Keratinocyte (primary cell): ENCODE data around the gene MIB1. TPM values are rescaled to one million over a fixed set of nuclear protein-coding genes. Genes with fewer than 3 reads are reported as not detected.

Source experiments
- DNase-seq: peaks from one replicate; pipeline ENCODE4 v3.0.0-alpha.2; 2011; ENCODE audit warnings: low read depth, missing footprints, low spot score
- FAIRE-seq: peaks from 2 replicates; lab custom pipeline; 2011; peaks lifted over from hg19 to GRCh38; lab: Jason Lieb, UNC
- H2AFZ ChIP-seq: 2 replicates; pipeline ENCODE4 v1.6.0; 2012; ENCODE audit warnings: low read length, control low read depth, inconsistent platforms; ENCODE audit not compliant: control insufficient read depth
- H3K27ac ChIP-seq: 2 replicates; pipeline ENCODE4 v1.5.1; 2011; ENCODE audit warnings: low read length; ENCODE audit not compliant: control insufficient read depth, insufficient read depth
- H3K27me3 ChIP-seq: 3 replicates; pipeline ENCODE4 v1.6.0; 2011; ENCODE audit warnings: low read length; ENCODE audit not compliant: control insufficient read depth, insufficient read depth; ENCODE audit errors: extremely low read depth
- H3K36me3 ChIP-seq, 2 experiments: 2 replicates in 1 of 2; 3 replicates in 1 of 2; pipeline ENCODE4 v1.5.1; 2011; ENCODE audit warnings: low read length in 2 of 2, mild to moderate bottlenecking in 1 of 2; ENCODE audit not compliant: control insufficient read depth in 2 of 2, insufficient read depth in 2 of 2; ENCODE audit errors: extremely low read depth in 1 of 2
- H3K4me1 ChIP-seq: 3 replicates; pipeline ENCODE4 v1.5.1; 2011; ENCODE audit warnings: low read length; ENCODE audit not compliant: control insufficient read depth, insufficient read depth; ENCODE audit errors: extremely low read depth
- H3K4me2 ChIP-seq: 3 replicates; pipeline ENCODE4 v1.6.0; 2011; ENCODE audit warnings: low read depth, low read length; ENCODE audit not compliant: control insufficient read depth, insufficient read depth; ENCODE audit errors: extremely low read depth
- H3K4me3 ChIP-seq, 3 experiments: fragments of 200-600 bp in 1 of 3; sonication (generic) in 1 of 3; 2 replicates in 2 of 3; 3 replicates in 1 of 3; pipeline ENCODE4 v1.5.1; 2011 to 2016; ENCODE audit warnings: low read length in 3 of 3, mild to moderate bottlenecking in 3 of 3, control low read depth in 2 of 3, inconsistent platforms in 1 of 3, low read depth in 1 of 3, mixed read lengths in 1 of 3, mixed run types in 1 of 3, moderate library complexity in 1 of 3; ENCODE audit not compliant: control insufficient read depth in 2 of 3, insufficient read depth in 2 of 3; ENCODE audit errors: extremely low read depth in 1 of 3
- H3K79me2 ChIP-seq: 2 replicates; pipeline ENCODE4 v1.6.0; 2012; ENCODE audit warnings: low read length; ENCODE audit not compliant: control insufficient read depth, insufficient read depth
- H3K9ac ChIP-seq: 3 replicates; pipeline ENCODE4 v1.6.0; 2011; ENCODE audit warnings: low read length; ENCODE audit not compliant: control insufficient read depth, insufficient read depth; ENCODE audit errors: extremely low read depth
- H3K9me1 ChIP-seq: 3 replicates; pipeline ENCODE4 v1.6.0; 2011; ENCODE audit warnings: low read length; ENCODE audit not compliant: control insufficient read depth, insufficient read depth; ENCODE audit errors: extremely low read depth
- H3K9me3 ChIP-seq: 2 replicates; pipeline ENCODE4 v1.5.1; 2012; ENCODE audit warnings: low read depth, low read length; ENCODE audit not compliant: control insufficient read depth
- H4K20me1 ChIP-seq: 3 replicates; pipeline ENCODE4 v1.6.0; 2011; ENCODE audit warnings: low read length; ENCODE audit not compliant: control insufficient read depth, insufficient read depth; ENCODE audit errors: extremely low read depth
- EZH2 ChIP-seq: IDR thresholded peaks from one replicate; pipeline ENCODE4 v1.6.1; 2012; ENCODE audit warnings: inconsistent platforms, mild to moderate bottlenecking, low read length, moderate library complexity
- dilution Hi-C: fragments of 300-500 bp; cut with MboI; formaldehyde crosslinking; loops from one replicate; pipeline ENCODE4 v1.7.0; 2020; ENCODE audit warnings: low sequenced_read_pairs; ENCODE audit not compliant: extremely low pct_ligation_motif_present
- polyA plus RNA-seq, 5 experiments: library from polyadenylated mRNA; depleted of rRNA in 3 of 5; stranded (reverse) in 3 of 5; stranded (forward) in 1 of 5; unstranded in 1 of 5; fragments of >200 nt; gene quantifications; 1 replicate in 1 of 5; 2 replicates in 3 of 5; 3 replicates in 1 of 5; pipeline versions ENCODE4 v1.2.1 to v1.2.3, GENCODE V29; 2011 to 2012; ENCODE audit warnings: missing spikeins in 2 of 5, low read depth in 1 of 5, low replicate concordance in 1 of 5
- TF ChIP-seq, protein P1 (sequence below), 3 experiments: IDR thresholded peaks in 1 of 3; conservative IDR thresholded peaks in 1 of 3; optimal IDR thresholded peaks in 1 of 3; 2 replicates in 2 of 3; 3 replicates in 1 of 3; pipeline versions ENCODE3 to v1.5.1; 2011; ENCODE audit warnings: low read length in 3 of 3, mild to moderate bottlenecking in 3 of 3, moderate library complexity in 2 of 3, control low read depth in 1 of 3, inconsistent platforms in 1 of 3; ENCODE audit not compliant: insufficient read depth in 2 of 3; ENCODE audit errors: extremely low read depth in 1 of 3

MIB1 gene
- polyA plus RNA-seq, 1 donor (not counting 4 experiments of a cell fraction or from before 2014, with no cell fraction given), result 24.8 TPM

DNA sequence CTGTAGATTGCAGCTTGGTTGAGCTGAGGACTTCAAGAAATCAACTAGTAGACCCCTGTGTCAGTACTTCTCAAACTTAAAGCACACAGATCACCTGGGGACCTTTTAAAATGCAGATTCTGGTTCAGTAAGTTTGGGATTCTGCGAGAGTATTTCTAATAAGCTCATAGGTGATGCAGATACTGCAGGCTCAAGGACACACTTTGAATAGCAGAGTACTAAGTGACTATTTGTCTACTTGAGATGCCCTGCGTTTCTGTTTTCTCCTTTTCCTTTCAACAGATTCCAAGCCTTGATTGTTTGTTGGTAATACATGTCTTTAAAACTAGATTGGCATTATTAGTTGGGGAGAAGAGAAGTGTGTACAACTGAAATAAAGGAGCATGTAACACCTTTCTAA is 6.7 kb downstream of the MIB1 start:
- H3K4me2 ChIP-seq, result no peak overlapping the region
- dilution Hi-C loops, result no loop called here
- H3K79me2 ChIP-seq, result peaks cover 91% of the 10 kb centered on the region
- H3K36me3 ChIP-seq, result no peaks in the 10 kb centered on the region
- no peak overlapping the region for H2AFZ ChIP-seq
- H3K27ac ChIP-seq, result no peak overlapping the region
- FAIRE-seq (peak; percentile 46), DNase-seq (no peak)
- H4K20me1 ChIP-seq, result no peaks in the 10 kb centered on the region
- H3K4me1 ChIP-seq, result peaks cover 4% of the 10 kb centered on the region
- no peak overlapping the region for H3K9ac ChIP-seq
- no peaks in the 10 kb centered on the region for H3K9me3 ChIP-seq
- H3K4me3 ChIP-seq, result no peak overlapping the region
- no peak for TF ChIP-seq EZH2
- TF ChIP-seq, protein P1, sequence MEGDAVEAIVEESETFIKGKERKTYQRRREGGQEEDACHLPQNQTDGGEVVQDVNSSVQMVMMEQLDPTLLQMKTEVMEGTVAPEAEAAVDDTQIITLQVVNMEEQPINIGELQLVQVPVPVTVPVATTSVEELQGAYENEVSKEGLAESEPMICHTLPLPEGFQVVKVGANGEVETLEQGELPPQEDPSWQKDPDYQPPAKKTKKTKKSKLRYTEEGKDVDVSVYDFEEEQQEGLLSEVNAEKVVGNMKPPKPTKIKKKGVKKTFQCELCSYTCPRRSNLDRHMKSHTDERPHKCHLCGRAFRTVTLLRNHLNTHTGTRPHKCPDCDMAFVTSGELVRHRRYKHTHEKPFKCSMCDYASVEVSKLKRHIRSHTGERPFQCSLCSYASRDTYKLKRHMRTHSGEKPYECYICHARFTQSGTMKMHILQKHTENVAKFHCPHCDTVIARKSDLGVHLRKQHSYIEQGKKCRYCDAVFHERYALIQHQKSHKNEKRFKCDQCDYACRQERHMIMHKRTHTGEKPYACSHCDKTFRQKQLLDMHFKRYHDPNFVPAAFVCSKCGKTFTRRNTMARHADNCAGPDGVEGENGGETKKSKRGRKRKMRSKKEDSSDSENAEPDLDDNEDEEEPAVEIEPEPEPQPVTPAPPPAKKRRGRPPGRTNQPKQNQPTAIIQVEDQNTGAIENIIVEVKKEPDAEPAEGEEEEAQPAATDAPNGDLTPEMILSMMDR (optimal IDR thresholded peaks at IDR 0.05 in 1 of 3, IDR thresholded peaks at IDR 0.05 in 1 of 3, conservative IDR thresholded peaks at IDR 0.05 in 1 of 3; ENCODE audit: extremely low read depth in 1 of 3, insufficient read depth in 2 of 3, low read length in 3 of 3), result no peak
- no peaks in the 10 kb centered on the region for H3K27me3 ChIP-seq
- H3K9me1 ChIP-seq, result no peaks in the 10 kb centered on the region

DNA sequence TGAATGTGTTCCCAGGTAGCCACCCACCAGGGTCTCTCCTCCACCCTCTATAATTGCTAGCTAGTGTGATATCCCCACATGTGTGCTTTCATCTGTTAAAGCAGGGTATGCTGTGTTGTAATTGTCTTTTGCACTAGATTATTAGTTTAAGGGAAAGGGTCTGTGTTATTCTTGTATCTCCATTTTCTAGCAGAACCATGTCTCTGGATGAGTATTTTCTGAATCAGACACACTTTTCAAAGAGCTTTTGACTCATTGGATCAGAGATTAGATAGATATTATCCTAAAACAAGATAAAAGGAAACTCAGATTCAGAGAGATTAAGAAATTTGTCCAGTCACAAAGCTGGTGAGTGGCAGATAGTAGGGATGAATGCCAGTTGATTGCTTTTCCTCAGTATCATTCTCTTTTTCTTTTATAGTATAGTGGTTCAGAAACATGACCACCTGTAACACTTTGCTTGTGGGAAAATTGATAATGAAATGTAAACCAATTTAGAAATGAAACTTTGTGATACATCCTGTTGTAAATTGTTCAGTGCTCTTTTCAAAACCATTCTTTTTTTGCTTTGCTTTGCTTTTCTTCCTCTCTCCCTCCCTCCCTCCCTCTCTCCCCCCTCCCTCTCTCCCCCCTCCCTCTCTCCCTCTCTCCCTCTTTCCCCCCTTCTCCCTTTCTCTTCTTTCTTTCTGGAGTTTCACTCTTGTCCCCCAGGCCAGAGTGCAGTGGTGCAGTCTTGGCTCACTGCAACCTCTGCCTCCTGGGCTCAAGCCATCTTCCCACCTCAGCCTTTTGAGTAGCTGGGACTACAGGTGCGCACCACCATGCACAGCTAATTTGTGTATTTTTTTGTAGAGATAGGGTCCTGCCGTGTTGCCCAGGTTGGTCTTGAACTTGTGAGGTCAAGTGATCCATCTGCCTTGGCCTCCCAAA is 7.4 kb downstream of the MIB1 start:
- H4K20me1 ChIP-seq, result no peaks in the 10 kb centered on the region
- no peak overlapping the region for H3K27ac ChIP-seq
- no peak overlapping the region for H3K4me2 ChIP-seq
- no peak overlapping the region for H3K4me3 ChIP-seq
- no peaks in the 10 kb centered on the region for H3K9me3 ChIP-seq
- dilution Hi-C loops, result no loop called here
- H3K9ac ChIP-seq, result no peak overlapping the region
- H3K27me3 ChIP-seq, result no peaks in the 10 kb centered on the region
- no peaks in the 10 kb centered on the region for H3K9me1 ChIP-seq
- H3K79me2 ChIP-seq, result peaks cover 90% of the 10 kb centered on the region
- no peak for DNase-seq
- no peak for FAIRE-seq
- H3K4me1 ChIP-seq, result peaks cover 4% of the 10 kb centered on the region
- no peak overlapping the region for H2AFZ ChIP-seq
- H3K36me3 ChIP-seq, result no peaks in the 10 kb centered on the region
- TF ChIP-seq EZH2, result no peak
- TF ChIP-seq, protein P1 (optimal IDR thresholded peaks at IDR 0.05 in 1 of 3, IDR thresholded peaks at IDR 0.05 in 1 of 3, conservative IDR thresholded peaks at IDR 0.05 in 1 of 3; ENCODE audit: extremely low read depth in 1 of 3, insufficient read depth in 2 of 3, low read length in 3 of 3), result no peak
